MCF 10A (cell line): ENCODE measurements around the gene PEX3. TPM values are rescaled to one million over a fixed set of nuclear protein-coding genes. Genes with fewer than 3 reads are reported as not detected.

Experiments
- BruUV-seq: library from RNA; stranded (reverse); fragments of 400-500 nt; replicated peaks from 2 replicates; lab custom pipeline; 2021; lab: Mats Ljungman, UMichigan
- CTCF ChIA-PET: fragments of 300-600 bp; sonication (Branson Sonifier 250); formaldehyde crosslinking; extraction: SDS; loops from one replicate; lab custom pipeline; 2021; ENCODE audit warnings: antibody characterized with exemption, inconsistent platforms; lab: Yijun Ruan, JAX
- POLR2A ChIA-PET: fragments of 300-600, 350-650 bp; sonication (Branson Sonifier 250); formaldehyde crosslinking; extraction: SDS; loops from one replicate; lab custom pipeline; 2020; ENCODE audit warnings: antibody characterized with exemption, inconsistent platforms; lab: Yijun Ruan, JAX
- DNase-seq: peaks from one replicate; pipeline ENCODE4 v3.0.0-alpha.2; 2018; ENCODE audit not compliant: unreplicated experiment
- H3K27ac Mint-ChIP-seq: one replicate; pipeline ENCODE4 v1.8.0; 2022; ENCODE audit warnings: mild to moderate bottlenecking, low read depth, mixed read lengths; ENCODE audit not compliant: unreplicated experiment
- H3K27me3 Mint-ChIP-seq: one replicate; pipeline ENCODE4 v1.8.0; 2022; ENCODE audit warnings: mixed read lengths; ENCODE audit not compliant: insufficient read depth, unreplicated experiment
- H3K36me3 Mint-ChIP-seq: one replicate; pipeline ENCODE4 v1.8.0; 2022; ENCODE audit warnings: mild to moderate bottlenecking, moderate library complexity, mixed read lengths; ENCODE audit not compliant: insufficient read depth, unreplicated experiment
- H3K4me1 Mint-ChIP-seq: one replicate; pipeline ENCODE4 v1.8.0; 2022; ENCODE audit warnings: mixed read lengths; ENCODE audit not compliant: insufficient read depth, unreplicated experiment
- H3K4me3 Mint-ChIP-seq: one replicate; pipeline ENCODE4 v1.8.0; 2022; ENCODE audit warnings: mild to moderate bottlenecking, moderate library complexity, mixed read lengths; ENCODE audit not compliant: unreplicated experiment
- H3K9me3 Mint-ChIP-seq: one replicate; pipeline ENCODE4 v1.8.0; 2022; ENCODE audit warnings: mixed read lengths; ENCODE audit not compliant: unreplicated experiment
- CTCF ChIP-seq: fragments of 200-600 bp; IDR thresholded peaks from one replicate; pipeline ENCODE4 v1.8.0; 2022; ENCODE audit warnings: antibody characterized with exemption, mild to moderate bottlenecking; ENCODE audit not compliant: unreplicated experiment
- intact Hi-C: fragments of 100-400 bp; cut with micrococcal nuclease; formaldehyde crosslinking; loops from 2 replicates; pipeline ENCODE4 v1.14.1; 2022
- total RNA-seq: library from RNA; stranded (reverse); gene quantifications from 2 replicates; pipeline ENCODE4 v1.2.3, GENCODE V29; 2022

The PEX3 gene
- total RNA-seq, 1 experiment from 2014 or later: 24.3 TPM

- no peak for DNase-seq
- Mint-ChIP-seq H3K4me1 (no peaks in the 10 kb centered on the region), H3K4me3 (no peak overlapping the region), H3K9me3 (no peaks in the 10 kb centered on the region), H3K27me3 (no peaks in the 10 kb centered on the region), H3K36me3 (peaks cover 14% of the 10 kb centered on the region), H3K27ac (no peak overlapping the region)
- no TSS peak for BruUV-seq
- TF ChIP-seq CTCF: no peak
- intact Hi-C loops: no loop called here
- CTCF ChIA-PET: no interaction called here
- POLR2A ChIA-PET: no interaction called here
These were observed 35.4 kb downstream of the PEX3 start for GRCh38 chr6:143485967-143486366.

- Mint-ChIP-seq H3K27me3 (no peaks in the 10 kb centered on the region), H3K4me3 (no peak overlapping the region), H3K36me3 (peaks cover 14% of the 10 kb centered on the region), H3K27ac (no peak overlapping the region), H3K4me1 (no peaks in the 10 kb centered on the region), H3K9me3 (no peaks in the 10 kb centered on the region)
- BruUV-seq: no TSS peak
- POLR2A ChIA-PET: interaction anchor here (0.7 kb wide), 1 partner anchor 30 kb away, joined by 3 read pairs; no protein-coding TSS in a partner anchor
- no peak for DNase-seq
- no peak for TF ChIP-seq CTCF
- intact Hi-C loops: no loop called here
- CTCF ChIA-PET: no interaction called here
These were observed 36.1 kb downstream of the PEX3 start for GRCh38 chr6:143486752-143487151.

- CTCF ChIA-PET: no interaction called here
- no peaks in the 10 kb centered on the region for H3K27me3 Mint-ChIP-seq
- no peaks in the 10 kb centered on the region for H3K9me3 Mint-ChIP-seq
- H3K27ac Mint-ChIP-seq: no peak overlapping the region
- H3K36me3 Mint-ChIP-seq: peaks cover 20% of the 10 kb centered on the region
- DNase-seq: no peak
- H3K4me1 Mint-ChIP-seq: no peaks in the 10 kb centered on the region
- intact Hi-C loops: no loop called here
- BruUV-seq: no TSS peak
- POLR2A ChIA-PET: no interaction called here
- H3K4me3 Mint-ChIP-seq: no peak overlapping the region
- TF ChIP-seq CTCF: no peak
These were observed 39.6 kb downstream of the PEX3 start for GRCh38 chr6:143490244-143490643.

GRCh38 chr6:143490775-143491174 lies 40.2 kb downstream of the PEX3 start:
- ChIA-PET CTCF (interaction anchor here (0.8 kb wide), 1 partner anchor 16 kb away, joined by 4 read pairs; no protein-coding TSS in a partner anchor), POLR2A (interaction anchor here (0.6 kb wide), 1 partner anchor 363 kb away, joined by 3 read pairs; no protein-coding TSS in a partner anchor)
- no peaks in the 10 kb centered on the region for H3K4me1 Mint-ChIP-seq
- H3K27me3 Mint-ChIP-seq: no peaks in the 10 kb centered on the region
- H3K9me3 Mint-ChIP-seq: no peaks in the 10 kb centered on the region
- TF ChIP-seq CTCF: no peak
- H3K27ac Mint-ChIP-seq: no peak overlapping the region
- intact Hi-C loops: no loop called here
- DNase-seq: no peak
- H3K36me3 Mint-ChIP-seq: peaks cover 18% of the 10 kb centered on the region
- no peak overlapping the region for H3K4me3 Mint-ChIP-seq
- no TSS peak for BruUV-seq
